Measurements from ENCODE around the gene DGKA.
"Not testable (repeated sequence)": the region's sequence is repeated elsewhere in the genome, so short reads cannot be mapped to it uniquely, and the experiment has no call there.

DGKA gene

DNA sequence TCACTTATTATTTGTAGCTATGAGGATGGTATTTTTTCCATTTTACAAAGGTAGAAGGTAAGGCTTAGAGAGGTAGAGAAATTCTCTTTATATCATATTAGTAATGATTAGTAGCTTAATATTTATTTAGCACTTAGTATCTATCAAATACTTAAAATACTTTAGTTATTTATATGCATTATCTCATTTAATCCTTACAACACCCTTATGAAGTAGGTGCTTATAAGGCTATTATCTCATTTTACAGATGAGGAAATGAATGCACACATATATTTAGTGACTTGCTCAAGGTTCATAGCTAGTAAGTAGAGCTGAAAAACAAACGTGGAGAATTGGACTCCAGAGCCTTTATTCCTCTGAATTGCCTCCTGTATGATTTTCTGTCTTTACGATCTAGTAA lies 53.9 kb downstream of the DGKA start:
- Histone ChIP-seq H3K27ac (no peak overlapping the region), H3K9ac (no peak overlapping the region), H3K4me1 (ENCODE audit: low read depth, poor library complexity, severe bottlenecking) (peaks cover 8% of the 10 kb centered on the region), H2AFZ (ENCODE audit: low read depth) (no peak overlapping the region), H3K4me3 (IDR thresholded peaks at IDR 0.05; ENCODE audit: insufficient read depth, low read depth, low read length) (no peak overlapping the region), H3K79me2 (ENCODE audit: insufficient read depth, low read depth) (no peaks in the 10 kb centered on the region), H3K36me3 (ENCODE audit: insufficient read depth) (peaks cover 4% of the 10 kb centered on the region; the same call in 1 of the 2 replicates), H3K27me3 (ENCODE audit: insufficient read depth, low read depth) (no peaks in the 10 kb centered on the region), H3K4me2 (no peak overlapping the region), H4K20me1 (ENCODE audit: insufficient read depth) (no peaks in the 10 kb centered on the region)
- TF ChIP-seq CTCF (conservative IDR thresholded peaks at IDR 0.05; ENCODE audit: low read depth, low read length) = no peak

- no peak overlapping the region for H3K9ac ChIP-seq
- TF ChIP-seq CTCF (conservative IDR thresholded peaks at IDR 0.05; ENCODE audit: low read depth, low read length) = no peak
- no peak overlapping the region for H2AFZ ChIP-seq (ENCODE audit: low read depth)
- H3K4me3 ChIP-seq (IDR thresholded peaks at IDR 0.05; ENCODE audit: insufficient read depth, low read depth, low read length) = no peak overlapping the region
- peaks cover 8% of the 10 kb centered on the region for H3K4me1 ChIP-seq (ENCODE audit: low read depth, poor library complexity, severe bottlenecking)
- no peaks in the 10 kb centered on the region for H3K27me3 ChIP-seq (ENCODE audit: insufficient read depth, low read depth)
- peaks cover 5% of the 10 kb centered on the region; the same call in 1 of the 2 replicates for H3K36me3 ChIP-seq (ENCODE audit: insufficient read depth)
- no peak overlapping the region for H3K4me2 ChIP-seq
- H4K20me1 ChIP-seq (ENCODE audit: insufficient read depth) = no peaks in the 10 kb centered on the region
- H3K27ac ChIP-seq = no peak overlapping the region
- no peaks in the 10 kb centered on the region for H3K79me2 ChIP-seq (ENCODE audit: insufficient read depth, low read depth)
These were observed 54.4 kb downstream of the DGKA start for GRCh38 chr12:55985341-55985740.

- not testable (repeated sequence) for H3K4me1 ChIP-seq (ENCODE audit: low read depth, poor library complexity, severe bottlenecking); H4K20me1 ChIP-seq (ENCODE audit: insufficient read depth); H3K9ac ChIP-seq; H3K4me3 ChIP-seq (IDR thresholded peaks at IDR 0.05; ENCODE audit: insufficient read depth, low read depth, low read length); H3K79me2 ChIP-seq (ENCODE audit: insufficient read depth, low read depth); H3K36me3 ChIP-seq (ENCODE audit: insufficient read depth); H2AFZ ChIP-seq (ENCODE audit: low read depth); H3K27ac ChIP-seq; H3K4me2 ChIP-seq; H3K27me3 ChIP-seq (ENCODE audit: insufficient read depth, low read depth)
These were observed 55.0 kb downstream of the DGKA start for GRCh38 chr12:55985976-55986375.

- H3K4me2 ChIP-seq = no peak overlapping the region
- H3K36me3 ChIP-seq (ENCODE audit: insufficient read depth) = peaks cover 12% of the 10 kb centered on the region; the same call in 1 of the 2 replicates
- no peaks in the 10 kb centered on the region for H3K79me2 ChIP-seq (ENCODE audit: insufficient read depth, low read depth)
- H3K4me1 ChIP-seq (ENCODE audit: low read depth, poor library complexity, severe bottlenecking) = peaks cover 5% of the 10 kb centered on the region
- no peaks in the 10 kb centered on the region for H4K20me1 ChIP-seq (ENCODE audit: insufficient read depth)
- no peak overlapping the region for H2AFZ ChIP-seq (ENCODE audit: low read depth)
- H3K27ac ChIP-seq = no peak overlapping the region
- H3K9ac ChIP-seq = no peak overlapping the region
- TF ChIP-seq CTCF (conservative IDR thresholded peaks at IDR 0.05; ENCODE audit: low read depth, low read length) = no peak
- H3K27me3 ChIP-seq (ENCODE audit: insufficient read depth, low read depth) = no peaks in the 10 kb centered on the region
- no peak overlapping the region for H3K4me3 ChIP-seq (IDR thresholded peaks at IDR 0.05; ENCODE audit: insufficient read depth, low read depth, low read length)
These were observed 60.1 kb downstream of the DGKA start for GRCh38 chr12:55991110-55991509.

DNA sequence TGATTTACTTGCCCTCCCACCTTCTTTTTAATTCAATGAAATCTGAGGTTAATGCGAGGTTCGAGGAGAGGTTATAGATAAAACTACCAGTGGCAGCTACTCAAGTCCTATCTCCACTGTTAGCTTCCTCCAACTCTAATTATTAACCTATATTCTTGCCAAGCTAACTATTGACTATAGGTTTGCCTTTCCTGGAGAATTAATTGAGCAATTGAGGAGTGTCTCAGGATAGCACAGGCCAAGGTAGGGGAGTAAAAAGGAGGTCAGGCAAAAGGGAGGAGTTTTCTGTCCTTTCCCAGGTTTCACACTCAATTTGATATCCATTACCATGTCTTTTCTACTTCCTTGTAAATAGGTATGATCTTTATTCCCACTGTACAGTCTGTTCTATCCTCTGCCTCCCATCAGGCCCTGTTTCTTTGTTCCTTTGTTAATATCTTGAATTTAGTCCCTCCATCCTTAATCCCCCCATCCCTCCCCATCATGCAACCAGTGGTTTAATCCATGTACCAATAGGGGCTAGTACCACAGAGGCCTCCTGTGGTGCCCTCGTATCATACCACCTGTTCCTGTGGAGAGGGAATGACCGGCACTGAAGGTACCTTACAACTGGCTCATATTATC lies 62.4 kb downstream of the DGKA start:
- Histone ChIP-seq H4K20me1 (ENCODE audit: insufficient read depth) (no peaks in the 10 kb centered on the region), H3K4me2 (no peak overlapping the region), H3K36me3 (ENCODE audit: insufficient read depth) (peaks cover 12% of the 10 kb centered on the region; the same call in 1 of the 2 replicates), H2AFZ (ENCODE audit: low read depth) (no peak overlapping the region), H3K4me3 (IDR thresholded peaks at IDR 0.05; ENCODE audit: insufficient read depth, low read depth, low read length) (no peak overlapping the region), H3K27ac (no peak overlapping the region), H3K27me3 (ENCODE audit: insufficient read depth, low read depth) (no peaks in the 10 kb centered on the region), H3K79me2 (ENCODE audit: insufficient read depth, low read depth) (no peaks in the 10 kb centered on the region), H3K4me1 (ENCODE audit: low read depth, poor library complexity, severe bottlenecking) (peaks cover 8% of the 10 kb centered on the region), H3K9ac (no peak overlapping the region)
- no peak for TF ChIP-seq CTCF (conservative IDR thresholded peaks at IDR 0.05; ENCODE audit: low read depth, low read length)
